Measurements from ENCODE around the gene PFDN5. TPM values are rescaled to one million over a fixed set of nuclear protein-coding genes. Genes with fewer than 3 reads are reported as not detected.
A peak's percentile ranks its signal among the peaks of the same experiment; 100 is the strongest.

The PFDN5 gene
- total RNA-seq, 4 donors from 2014 or later = 390 to 782 (median 568) TPM

DNA sequence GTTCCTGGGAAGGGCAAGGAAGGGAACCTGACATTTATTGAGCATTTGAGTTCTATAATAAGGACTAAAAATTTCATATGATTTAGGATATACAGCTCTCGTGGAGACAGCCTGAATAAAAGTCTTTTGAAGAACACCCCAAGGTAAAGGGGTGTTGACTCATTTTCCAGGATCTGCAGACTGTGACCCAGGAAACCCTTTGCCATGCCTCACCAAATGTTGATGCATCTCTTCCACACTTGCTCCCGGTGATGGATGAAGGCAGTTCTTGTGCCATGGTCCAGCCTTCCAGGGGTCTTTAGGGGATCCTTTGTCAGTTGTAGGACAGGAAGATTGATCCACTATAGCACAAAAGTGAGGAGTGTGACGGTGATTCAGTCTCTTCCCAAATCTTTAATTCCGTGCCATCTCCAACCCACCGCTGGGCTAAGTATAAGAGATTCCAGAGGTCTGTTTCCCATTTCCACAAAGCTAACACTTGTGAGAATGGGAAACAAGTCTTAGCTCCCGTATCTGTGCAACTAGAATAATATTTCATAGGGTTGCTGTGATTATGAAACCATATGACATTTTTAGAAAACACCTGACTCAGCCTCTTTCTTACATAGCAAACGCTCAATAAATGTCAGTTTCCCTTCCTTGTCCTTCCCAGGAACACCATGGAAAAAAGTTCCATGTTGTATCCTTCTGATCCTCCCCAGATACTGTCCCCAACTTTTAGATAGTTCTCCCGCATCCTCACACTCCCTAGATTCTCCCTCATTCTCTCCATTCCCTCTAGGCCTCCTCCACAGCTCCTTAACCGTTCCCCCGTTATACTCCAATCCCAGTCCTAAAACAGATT is 25.2 kb downstream of the PFDN5 start:
- TF ChIP-seq, protein P1, sequence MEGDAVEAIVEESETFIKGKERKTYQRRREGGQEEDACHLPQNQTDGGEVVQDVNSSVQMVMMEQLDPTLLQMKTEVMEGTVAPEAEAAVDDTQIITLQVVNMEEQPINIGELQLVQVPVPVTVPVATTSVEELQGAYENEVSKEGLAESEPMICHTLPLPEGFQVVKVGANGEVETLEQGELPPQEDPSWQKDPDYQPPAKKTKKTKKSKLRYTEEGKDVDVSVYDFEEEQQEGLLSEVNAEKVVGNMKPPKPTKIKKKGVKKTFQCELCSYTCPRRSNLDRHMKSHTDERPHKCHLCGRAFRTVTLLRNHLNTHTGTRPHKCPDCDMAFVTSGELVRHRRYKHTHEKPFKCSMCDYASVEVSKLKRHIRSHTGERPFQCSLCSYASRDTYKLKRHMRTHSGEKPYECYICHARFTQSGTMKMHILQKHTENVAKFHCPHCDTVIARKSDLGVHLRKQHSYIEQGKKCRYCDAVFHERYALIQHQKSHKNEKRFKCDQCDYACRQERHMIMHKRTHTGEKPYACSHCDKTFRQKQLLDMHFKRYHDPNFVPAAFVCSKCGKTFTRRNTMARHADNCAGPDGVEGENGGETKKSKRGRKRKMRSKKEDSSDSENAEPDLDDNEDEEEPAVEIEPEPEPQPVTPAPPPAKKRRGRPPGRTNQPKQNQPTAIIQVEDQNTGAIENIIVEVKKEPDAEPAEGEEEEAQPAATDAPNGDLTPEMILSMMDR (IDR thresholded peaks at IDR 0.05) = no peak
- TF ChIP-seq EP300 (IDR thresholded peaks at IDR 0.05) = no peak
- Histone ChIP-seq H3K27ac (peak overlapping the region; percentile 66 to 93 (median 90)), H3K36me3 (peaks cover 0 to 36% of the 10 kb centered on the region in 2 donors), H3K4me1 (peaks cover 4 to 58% (median 19%) of the 10 kb centered on the region in 3 donors), H3K9me3 (no peaks in the 10 kb centered on the region), H3K4me3 (peak overlapping the region; percentile 52 to 68), H3K27me3 (no peaks in the 10 kb centered on the region)
- no peak for ATAC-seq
- 22 to 23% methylated on average over 8 to 9 of the region's 10 CpGs for WGBS, 2 donors (ENCODE audit: low coverage in 1 of 2)

DNA sequence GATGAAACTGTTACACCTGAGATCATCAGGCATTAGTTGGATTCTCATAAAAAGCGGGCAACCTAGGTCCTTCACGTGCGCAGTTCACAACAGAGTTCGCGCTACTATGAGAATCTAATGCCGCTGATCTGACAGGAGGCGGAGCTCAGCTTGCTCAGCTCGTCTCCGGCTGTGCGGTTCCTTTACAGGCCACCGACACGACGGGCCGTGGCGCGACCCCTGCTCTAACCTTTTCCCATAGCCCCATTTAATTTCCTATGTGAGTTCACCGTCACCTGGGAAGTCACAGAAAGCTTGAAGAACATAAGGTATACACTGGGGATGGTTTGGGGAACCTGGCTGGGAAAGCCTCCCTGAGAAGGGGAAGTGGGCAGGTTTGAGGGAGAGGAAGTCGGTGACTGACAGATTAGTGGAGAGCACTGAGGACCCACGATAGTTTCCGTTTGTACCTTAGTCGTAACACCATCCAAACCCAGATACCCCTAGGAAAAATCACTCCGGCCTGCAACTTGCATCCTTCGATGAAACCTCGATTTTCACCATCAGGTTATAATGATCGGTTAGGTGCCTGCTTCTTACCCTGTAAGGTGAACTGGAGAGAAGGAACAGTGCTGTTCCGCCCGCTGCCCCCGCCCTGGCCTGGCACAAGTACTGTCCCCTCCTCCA is 28.9 kb downstream of the PFDN5 start:
- Histone ChIP-seq H3K4me1 (peaks cover 4 to 55% (median 19%) of the 10 kb centered on the region in 3 donors), H3K27ac (peak overlapping the region; percentile 79 to 98 (median 92)), H3K4me3 (peak overlapping the region; percentile 46 to 88), H3K27me3 (peaks cover 14% of the 10 kb centered on the region), H3K9me3 (no peaks in the 10 kb centered on the region), H3K36me3 (peaks cover 0 to 3% of the 10 kb centered on the region in 2 donors)
- no peak for ATAC-seq
- TF ChIP-seq, protein P1 (IDR thresholded peaks at IDR 0.05) = no peak
- no peak for TF ChIP-seq POLR2AphosphoS5 (IDR thresholded peaks at IDR 0.05)
- no peak for TF ChIP-seq POLR2A (IDR thresholded peaks at IDR 0.05)
- TF ChIP-seq EP300 (IDR thresholded peaks at IDR 0.05) = no peak
- 13 to 23% methylated on average over 10 to 17 of the region's 28 CpGs for WGBS, 2 donors (ENCODE audit: low coverage in 1 of 2)

DNA sequence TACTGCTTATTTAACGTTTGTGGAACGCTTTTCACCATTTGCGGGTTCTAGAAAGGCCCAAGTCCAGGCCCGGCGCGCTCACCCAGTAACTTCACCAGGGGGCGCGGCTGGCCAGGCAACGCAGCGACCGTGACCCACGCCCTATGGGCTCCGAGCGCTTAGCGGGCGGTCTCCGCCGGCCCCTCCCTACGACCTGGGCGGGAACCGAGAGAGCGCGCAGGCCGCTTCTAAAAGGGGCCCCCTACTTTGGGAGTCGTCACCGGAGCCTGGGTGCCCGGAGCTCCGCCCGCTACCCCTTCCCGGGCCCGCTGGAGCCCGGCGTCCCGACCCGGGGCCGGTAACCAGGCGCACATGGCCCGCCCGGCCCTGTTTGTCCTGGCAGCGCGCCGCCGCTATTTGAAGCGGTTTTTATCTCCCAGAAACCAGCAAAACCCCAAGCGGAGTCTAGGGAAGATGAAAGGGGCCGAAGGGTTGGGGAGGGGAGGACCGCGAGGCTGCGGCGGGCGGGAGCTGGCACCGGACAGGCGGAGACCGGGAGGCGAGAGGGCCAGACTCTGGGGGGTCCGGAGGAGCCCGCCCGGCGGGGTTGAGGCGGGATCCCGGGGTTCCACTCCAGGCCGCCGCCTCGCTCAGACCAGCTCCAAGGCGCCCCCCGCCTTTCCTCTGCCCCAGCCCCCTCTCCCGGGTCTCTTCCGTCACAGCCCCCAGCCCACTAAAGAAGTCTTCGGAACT is 29.6 kb downstream of the PFDN5 start:
- Histone ChIP-seq H3K4me1 (peaks cover 4 to 48% (median 19%) of the 10 kb centered on the region in 3 donors), H3K9me3 (no peaks in the 10 kb centered on the region), H3K27me3 (peaks cover 14% of the 10 kb centered on the region), H3K4me3 (peak overlapping the region; percentile 46 to 88), H3K27ac (peak overlapping the region; percentile 79 to 98 (median 92)), H3K36me3 (no peaks in the 10 kb centered on the region)
- TF ChIP-seq, protein P1 (IDR thresholded peaks at IDR 0.05) = peak in 3 of 4 experiments; percentile 85 to 94 (median 88)
- TF ChIP-seq POLR2A (IDR thresholded peaks at IDR 0.05) = peak; percentile 88
- TF ChIP-seq EP300 (IDR thresholded peaks at IDR 0.05) = no peak
- TF ChIP-seq POLR2AphosphoS5 (IDR thresholded peaks at IDR 0.05) = peak; percentile 78
- ATAC-seq = peak; percentile 85
- WGBS, 2 donors (ENCODE audit: low coverage in 1 of 2) = 0% methylated on average over 1 of the region's 69 CpGs; no CpG with 5 or more reads in 1 of the 2 donors

DNA sequence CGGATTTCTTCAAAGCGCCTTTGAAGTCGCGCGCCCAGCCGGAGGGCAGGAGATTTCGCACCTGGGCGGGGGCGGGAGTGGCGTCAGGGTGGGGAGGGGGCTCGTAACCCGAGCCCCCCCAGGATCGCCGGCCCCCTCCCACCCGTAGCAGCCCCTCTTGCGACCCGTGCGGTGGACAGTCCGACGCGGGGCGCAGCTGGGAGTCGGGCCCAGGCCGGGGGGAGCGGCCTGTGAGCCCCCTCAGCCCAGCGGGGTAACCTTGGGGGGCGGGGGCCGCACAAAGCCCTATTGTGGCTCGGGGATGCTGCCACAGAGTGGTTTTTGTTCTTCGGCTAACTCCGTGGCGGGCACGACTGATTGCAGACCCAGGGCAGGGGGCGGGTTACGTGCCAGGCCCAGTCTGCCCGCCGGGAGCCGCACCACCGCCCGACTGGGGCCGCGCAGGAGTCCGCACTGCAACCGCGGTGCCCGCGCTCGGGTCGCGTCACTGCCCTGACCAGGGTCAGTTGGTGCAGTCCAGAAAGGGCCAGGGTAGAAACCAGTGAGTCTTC is 30.2 kb downstream of the PFDN5 start:
- no peaks in the 10 kb centered on the region for H3K36me3 ChIP-seq
- peaks cover under 1 to 42% (median 15%) of the 10 kb centered on the region in 3 donors for H3K4me1 ChIP-seq
- peak overlapping the region; percentile 46 to 88 for H3K4me3 ChIP-seq
- WGBS, 2 donors (ENCODE audit: low coverage in 1 of 2) = no CpG with 5 or more reads among the region's 50 CpGs
- peak overlapping the region; percentile 79 to 98 (median 92) for H3K27ac ChIP-seq
- TF ChIP-seq EP300 (IDR thresholded peaks at IDR 0.05) (no peak), POLR2A (IDR thresholded peaks at IDR 0.05) (peak; percentile 45 to 53), POLR2AphosphoS5 (IDR thresholded peaks at IDR 0.05) (peak; percentile 25)
- TF ChIP-seq, protein P1 (IDR thresholded peaks at IDR 0.05) = peak in 3 of 4 experiments; percentile 11 to 33 (median 23)
- peaks cover 19% of the 10 kb centered on the region for H3K27me3 ChIP-seq
- H3K9me3 ChIP-seq = no peaks in the 10 kb centered on the region
- no peak for ATAC-seq
